ENCODE measurements around the gene HEPACAM2. TPM values are rescaled to one million over a fixed set of nuclear protein-coding genes. Genes with fewer than 3 reads are reported as not detected.

The HEPACAM2 gene
- total and polyA plus RNA-seq, 2 experiments from 2014 or later: 14.0 to 15.7 TPM

DNA sequence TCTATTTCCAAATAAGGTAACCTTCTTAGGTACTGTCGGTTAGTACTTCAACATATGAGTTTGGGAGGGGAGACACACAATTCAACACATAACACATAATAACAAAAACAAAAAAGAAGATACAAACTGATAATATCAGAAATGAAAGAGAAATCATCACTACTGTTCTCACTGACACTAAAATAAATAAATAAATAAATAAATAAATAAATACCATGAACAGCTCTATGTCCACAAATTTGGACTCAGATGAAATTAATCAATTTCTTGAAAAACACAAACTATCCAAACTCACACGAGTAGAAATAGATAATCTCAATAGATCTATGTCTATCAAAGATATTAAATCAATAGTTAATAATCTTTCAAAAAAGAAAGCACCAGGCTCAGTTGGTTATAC is 53.6 kb downstream of the HEPACAM2 start:
- TF ChIP-seq, protein P1, sequence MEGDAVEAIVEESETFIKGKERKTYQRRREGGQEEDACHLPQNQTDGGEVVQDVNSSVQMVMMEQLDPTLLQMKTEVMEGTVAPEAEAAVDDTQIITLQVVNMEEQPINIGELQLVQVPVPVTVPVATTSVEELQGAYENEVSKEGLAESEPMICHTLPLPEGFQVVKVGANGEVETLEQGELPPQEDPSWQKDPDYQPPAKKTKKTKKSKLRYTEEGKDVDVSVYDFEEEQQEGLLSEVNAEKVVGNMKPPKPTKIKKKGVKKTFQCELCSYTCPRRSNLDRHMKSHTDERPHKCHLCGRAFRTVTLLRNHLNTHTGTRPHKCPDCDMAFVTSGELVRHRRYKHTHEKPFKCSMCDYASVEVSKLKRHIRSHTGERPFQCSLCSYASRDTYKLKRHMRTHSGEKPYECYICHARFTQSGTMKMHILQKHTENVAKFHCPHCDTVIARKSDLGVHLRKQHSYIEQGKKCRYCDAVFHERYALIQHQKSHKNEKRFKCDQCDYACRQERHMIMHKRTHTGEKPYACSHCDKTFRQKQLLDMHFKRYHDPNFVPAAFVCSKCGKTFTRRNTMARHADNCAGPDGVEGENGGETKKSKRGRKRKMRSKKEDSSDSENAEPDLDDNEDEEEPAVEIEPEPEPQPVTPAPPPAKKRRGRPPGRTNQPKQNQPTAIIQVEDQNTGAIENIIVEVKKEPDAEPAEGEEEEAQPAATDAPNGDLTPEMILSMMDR (IDR thresholded peaks at IDR 0.05; ENCODE audit: poor library complexity): no peak
- TF ChIP-seq EZH2 (IDR thresholded peaks at IDR 0.05; ENCODE audit: borderline replicate concordance): no peak
- TF ChIP-seq EZH2phosphoT487 (IDR thresholded peaks at IDR 0.05; ENCODE audit: low read depth, severe bottlenecking, unreplicated experiment): no peak
- Histone ChIP-seq H3K4me2 (no peak overlapping the region), H3K4me1 (ENCODE audit: insufficient read depth) (no peaks in the 10 kb centered on the region), H3K36me3 (replicated peaks; ENCODE audit: insufficient read depth, low read depth) (no peaks in the 10 kb centered on the region), H3K27ac (no peak overlapping the region), H4K20me1 (ENCODE audit: insufficient read depth, poor library complexity, severe bottlenecking) (no peaks in the 10 kb centered on the region), H3K9me3 (ENCODE audit: low read depth) (no peaks in the 10 kb centered on the region), H2AFZ (no peak overlapping the region), H3K4me3 (no peak overlapping the region), H3K9me2 (replicated peaks; ENCODE audit: insufficient read depth) (no peaks in the 10 kb centered on the region), H3K79me2 (no peaks in the 10 kb centered on the region), H3K27me3 (no peaks in the 10 kb centered on the region)
- WGBS (ENCODE audit: low lambda C conversion rate, missing lambda C conversion rate): 71% methylated on average over 2 of the region's 2 CpGs
- DNase-seq (ENCODE audit: low spot score): no peak

GRCh38 chr7:93171606-93172226 is 54.6 kb downstream of the HEPACAM2 start:
- DNase-seq (ENCODE audit: low spot score): no peak
- Histone ChIP-seq H3K79me2 (no peaks in the 10 kb centered on the region), H3K27me3 (no peaks in the 10 kb centered on the region), H3K4me2 (no peak overlapping the region), H3K4me1 (ENCODE audit: insufficient read depth) (no peaks in the 10 kb centered on the region), H4K20me1 (ENCODE audit: insufficient read depth, poor library complexity, severe bottlenecking) (no peaks in the 10 kb centered on the region), H3K4me3 (no peak overlapping the region), H2AFZ (no peak overlapping the region), H3K27ac (no peak overlapping the region), H3K9me2 (replicated peaks; ENCODE audit: insufficient read depth) (no peaks in the 10 kb centered on the region), H3K36me3 (replicated peaks; ENCODE audit: insufficient read depth, low read depth) (no peaks in the 10 kb centered on the region), H3K9me3 (ENCODE audit: low read depth) (no peaks in the 10 kb centered on the region)
- no peak for TF ChIP-seq EZH2 (IDR thresholded peaks at IDR 0.05; ENCODE audit: borderline replicate concordance)
- no peak for TF ChIP-seq EZH2phosphoT487 (IDR thresholded peaks at IDR 0.05; ENCODE audit: low read depth, severe bottlenecking, unreplicated experiment)
- WGBS (ENCODE audit: low lambda C conversion rate, missing lambda C conversion rate): 57% methylated on average over 2 of the region's 2 CpGs

DNA sequence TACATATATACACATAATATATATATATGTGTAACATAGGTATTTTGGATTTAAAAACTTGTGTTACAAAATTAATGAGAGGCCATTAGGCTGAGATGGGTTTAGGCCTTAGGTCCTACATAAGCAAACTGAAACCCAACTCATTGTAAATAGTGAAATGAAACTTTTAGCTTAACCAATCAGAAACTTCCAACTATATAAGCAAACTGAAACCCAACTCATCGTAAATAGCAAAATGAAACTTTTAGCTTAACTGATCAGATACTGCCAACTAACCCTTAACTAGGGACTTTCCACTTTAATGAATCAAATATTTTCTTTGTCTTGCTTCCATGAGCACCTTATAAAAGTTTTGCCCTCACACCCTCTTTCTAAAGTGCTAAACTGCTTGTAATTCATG is 60.8 kb downstream of the HEPACAM2 start:
- Histone ChIP-seq H3K4me3 (no peak overlapping the region), H3K9me2 (replicated peaks; ENCODE audit: insufficient read depth) (no peaks in the 10 kb centered on the region), H3K79me2 (no peaks in the 10 kb centered on the region), H3K9me3 (ENCODE audit: low read depth) (no peaks in the 10 kb centered on the region), H3K27ac (no peak overlapping the region), H4K20me1 (ENCODE audit: insufficient read depth, poor library complexity, severe bottlenecking) (no peaks in the 10 kb centered on the region), H3K36me3 (replicated peaks; ENCODE audit: insufficient read depth, low read depth) (no peaks in the 10 kb centered on the region), H3K4me1 (ENCODE audit: insufficient read depth) (no peaks in the 10 kb centered on the region), H3K4me2 (no peak overlapping the region), H3K27me3 (no peaks in the 10 kb centered on the region), H2AFZ (no peak overlapping the region)
- 70% methylated on average over 1 of the region's 1 CpG for WGBS (ENCODE audit: low lambda C conversion rate, missing lambda C conversion rate)
- no peak for DNase-seq (ENCODE audit: low spot score)
- TF ChIP-seq, protein P1 (IDR thresholded peaks at IDR 0.05; ENCODE audit: poor library complexity): no peak
- no peak for TF ChIP-seq EZH2phosphoT487 (IDR thresholded peaks at IDR 0.05; ENCODE audit: low read depth, severe bottlenecking, unreplicated experiment)
- no peak for TF ChIP-seq EZH2 (IDR thresholded peaks at IDR 0.05; ENCODE audit: borderline replicate concordance)

DNA sequence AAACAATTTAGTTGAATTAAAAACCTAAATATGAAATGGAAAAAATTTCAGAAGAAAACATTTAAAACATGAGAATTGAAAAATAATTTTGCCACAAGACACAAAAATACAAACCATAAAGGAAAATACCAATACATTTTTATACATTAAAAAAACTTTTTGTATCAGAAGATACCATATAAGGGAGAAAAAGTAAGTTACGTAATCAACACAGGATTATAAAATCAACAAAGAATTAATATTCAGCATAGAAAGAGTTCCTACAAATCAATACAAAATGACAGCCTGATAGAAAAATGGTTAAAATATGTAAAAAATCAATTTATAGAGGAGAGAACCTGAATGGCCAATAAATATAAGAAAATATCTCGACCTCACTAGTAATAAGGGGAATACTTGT is 61.5 kb downstream of the HEPACAM2 start:
- no peak for DNase-seq (ENCODE audit: low spot score)
- no peaks in the 10 kb centered on the region for H3K36me3 ChIP-seq (replicated peaks; ENCODE audit: insufficient read depth, low read depth)
- no peaks in the 10 kb centered on the region for H3K27me3 ChIP-seq
- H3K9me2 ChIP-seq (replicated peaks; ENCODE audit: insufficient read depth): no peaks in the 10 kb centered on the region
- no peak overlapping the region for H3K4me3 ChIP-seq
- no peaks in the 10 kb centered on the region for H3K4me1 ChIP-seq (ENCODE audit: insufficient read depth)
- no peaks in the 10 kb centered on the region for H3K9me3 ChIP-seq (ENCODE audit: low read depth)
- H3K27ac ChIP-seq: no peak overlapping the region
- no peaks in the 10 kb centered on the region for H4K20me1 ChIP-seq (ENCODE audit: insufficient read depth, poor library complexity, severe bottlenecking)
- no peaks in the 10 kb centered on the region for H3K79me2 ChIP-seq
- no peak overlapping the region for H2AFZ ChIP-seq
- 94% methylated on average over 2 of the region's 2 CpGs for WGBS (ENCODE audit: low lambda C conversion rate, missing lambda C conversion rate)
- no peak for TF ChIP-seq EZH2phosphoT487 (IDR thresholded peaks at IDR 0.05; ENCODE audit: low read depth, severe bottlenecking, unreplicated experiment)
- TF ChIP-seq, protein P1 (IDR thresholded peaks at IDR 0.05; ENCODE audit: poor library complexity): no peak
- no peak for TF ChIP-seq EZH2 (IDR thresholded peaks at IDR 0.05; ENCODE audit: borderline replicate concordance)
- no peak overlapping the region for H3K4me2 ChIP-seq

All from hepatocyte (in vitro differentiated cells).